Stimulated activated CD8-positive, alpha-beta memory T cell treated with anti-CD3 and anti-CD28 coated beads, Interleukin-7, amount 100 ng/mL, for 48 hours (primary cell): ENCODE results near the gene FKBP3.
"Not testable (repeated sequence)": the region's sequence is repeated elsewhere in the genome, so short reads cannot be mapped to it uniquely, and the experiment has no call there.

Experiments
- DNase-seq, 2 donors: peaks; one replicate each; pipeline ENCODE4 v3.0.0-alpha.2; 2020; ENCODE audit warnings: low read depth in 1 of 2; ENCODE audit errors: extremely low read depth in 1 of 2

The FKBP3 gene

DNA sequence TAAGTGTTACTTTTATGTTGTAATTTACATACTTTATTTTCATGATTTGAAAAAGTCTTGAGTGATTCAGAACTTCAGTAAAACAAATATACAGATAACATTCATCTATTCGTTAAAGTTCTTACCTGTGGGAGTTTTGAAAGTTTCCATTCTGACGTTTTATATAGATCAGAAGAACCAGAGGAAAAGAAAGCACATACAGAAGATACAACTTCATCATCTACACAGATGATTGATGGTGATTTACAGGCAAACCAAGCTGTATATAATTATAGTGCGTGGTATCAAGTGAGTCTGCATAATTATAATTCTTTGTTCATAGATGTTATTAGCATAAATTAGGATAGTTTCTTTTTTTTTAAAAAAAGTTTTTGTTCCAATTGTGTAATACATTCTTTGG lies 20.0 kb downstream of the FKBP3 start:
- no peak for DNase-seq

DNA sequence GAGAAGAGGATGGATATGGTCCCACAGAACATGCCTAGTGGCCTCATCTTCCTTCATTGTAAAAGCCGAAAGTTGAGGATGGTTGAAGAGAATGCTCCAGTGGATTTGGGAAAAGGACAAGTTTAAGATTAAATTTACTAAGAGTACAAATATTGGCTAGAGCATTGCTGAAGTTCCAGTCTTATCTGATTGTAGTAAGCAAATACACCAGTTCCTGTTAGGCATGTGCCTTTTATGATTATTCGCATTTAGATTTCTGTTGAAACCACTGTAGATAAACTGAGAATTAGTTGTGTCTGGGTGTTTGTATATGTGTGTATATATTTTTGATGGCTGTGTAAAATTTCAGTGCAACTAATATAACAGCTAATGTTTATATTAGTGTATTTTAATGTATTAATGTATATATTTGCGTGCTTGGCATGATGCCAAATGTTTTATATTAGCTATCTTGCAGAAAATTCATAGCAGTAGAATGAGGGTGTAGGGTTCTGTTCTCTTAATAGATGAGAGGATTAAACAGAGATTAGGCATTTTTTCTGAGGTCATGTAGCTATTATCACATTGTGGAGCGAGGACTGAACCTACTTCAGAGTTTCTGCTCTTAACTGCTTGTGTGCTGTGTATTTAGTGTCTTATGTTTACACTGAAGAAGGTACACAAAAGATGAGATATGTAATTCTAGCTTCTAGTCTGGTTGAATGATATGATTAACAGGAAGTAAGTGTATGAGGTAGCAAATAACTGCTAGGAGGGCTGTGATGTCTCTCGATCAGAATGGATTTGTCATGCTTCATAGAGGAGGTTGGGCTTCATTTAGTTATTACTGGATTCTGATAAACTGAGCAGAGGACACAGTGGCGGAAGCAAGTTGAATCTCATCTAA lies 21.1 kb downstream of the FKBP3 start:
- DNase-seq, result no peak

DNA sequence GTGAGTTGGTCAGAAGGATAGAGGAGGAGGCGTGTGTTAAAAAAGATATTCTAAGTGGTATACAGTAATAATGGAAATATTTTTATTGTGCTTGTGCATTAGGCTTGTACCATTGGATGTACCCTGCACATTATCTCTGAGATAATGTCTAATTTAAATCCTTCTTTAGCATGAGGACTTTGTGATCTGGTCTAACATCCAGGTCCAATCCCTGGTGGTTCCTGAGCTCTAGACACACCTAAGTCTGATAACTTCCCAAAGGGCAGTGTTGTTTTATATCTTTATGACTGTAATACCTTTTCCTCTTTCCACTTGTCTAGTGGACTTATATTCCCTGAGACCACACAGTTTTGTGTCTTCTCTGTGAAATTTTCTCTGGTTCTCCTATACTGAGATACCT lies 29.7 kb downstream of the FKBP3 start:
- DNase-seq, result no peak

DNA sequence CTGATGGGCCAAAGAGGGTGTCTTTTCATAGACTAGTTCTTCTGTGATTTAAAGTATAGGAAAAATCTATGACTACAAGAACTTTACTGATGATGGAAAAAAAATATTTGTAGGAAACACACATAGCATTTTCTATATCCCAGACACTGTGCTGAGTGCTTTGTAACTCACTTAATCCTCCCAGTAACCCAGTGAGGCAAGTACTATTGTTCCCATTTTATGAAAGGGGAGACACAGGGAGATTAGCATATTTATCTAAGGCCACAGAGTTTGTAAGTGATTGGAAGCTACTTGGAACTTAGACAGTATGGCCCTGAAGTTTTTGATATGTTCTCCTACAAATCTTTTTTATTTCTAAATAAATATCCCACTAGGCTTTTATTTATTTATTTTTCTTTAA lies 30.5 kb downstream of the FKBP3 start:
- DNase-seq, result no peak

DNA sequence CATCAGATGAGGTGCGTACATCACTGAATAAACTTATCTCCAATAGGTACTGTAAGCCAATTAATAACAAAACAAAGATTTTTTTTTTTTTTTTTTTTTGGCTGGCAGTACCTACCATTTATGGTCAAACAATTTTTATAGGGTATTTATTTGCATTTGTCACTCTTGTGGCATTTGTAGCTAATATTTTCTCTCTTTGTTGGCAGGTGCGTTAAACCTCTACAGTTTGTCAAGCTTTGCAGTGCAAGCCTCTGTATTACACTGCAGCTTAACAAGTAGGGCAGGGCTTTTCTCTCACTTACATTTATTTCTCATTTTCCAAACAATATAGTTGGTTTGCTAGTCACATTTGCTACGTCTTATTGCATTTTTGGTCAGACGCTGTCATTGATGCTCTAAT lies 38.1 kb downstream of the FKBP3 start:
- no peak for DNase-seq

DNA sequence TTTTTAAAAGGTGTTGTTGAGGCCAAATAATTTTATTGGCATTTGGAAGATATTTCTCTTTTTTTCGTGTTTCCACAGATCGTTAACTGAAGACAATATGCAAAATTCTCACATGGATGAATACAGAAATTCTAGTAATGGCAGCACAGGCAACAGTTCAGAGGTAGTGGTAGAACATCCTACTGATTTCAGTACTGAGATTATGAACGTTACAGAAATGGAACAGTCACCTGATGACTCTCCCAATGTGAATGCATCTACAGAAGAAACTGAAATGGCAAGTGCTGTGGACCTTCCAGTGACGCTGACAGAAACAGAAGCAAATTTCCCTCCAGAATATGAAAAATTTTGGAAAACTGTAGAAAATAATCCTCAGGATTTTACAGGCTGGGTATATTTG lies 39.1 kb downstream of the FKBP3 start:
- no peak for DNase-seq

DNA sequence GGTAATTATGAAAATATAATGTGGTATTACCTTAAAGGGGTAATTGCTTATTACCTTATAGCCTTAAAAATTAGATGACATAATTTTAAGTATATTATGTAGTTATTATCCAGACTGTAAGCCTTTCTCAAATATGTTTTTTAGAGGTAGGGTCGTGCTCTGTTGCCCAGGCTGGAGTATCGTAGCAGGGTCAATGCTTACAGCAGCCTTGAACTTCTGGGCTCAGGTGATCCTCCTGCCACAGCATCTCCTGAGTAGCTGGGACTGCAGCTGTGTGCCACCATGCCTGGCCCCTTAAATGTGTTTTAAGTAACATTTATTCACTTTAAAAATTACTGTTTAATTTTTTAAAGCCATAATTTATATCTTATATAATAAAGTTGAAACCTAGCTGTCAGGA lies 40.0 kb downstream of the FKBP3 start:
- DNase-seq, result no peak

DNA sequence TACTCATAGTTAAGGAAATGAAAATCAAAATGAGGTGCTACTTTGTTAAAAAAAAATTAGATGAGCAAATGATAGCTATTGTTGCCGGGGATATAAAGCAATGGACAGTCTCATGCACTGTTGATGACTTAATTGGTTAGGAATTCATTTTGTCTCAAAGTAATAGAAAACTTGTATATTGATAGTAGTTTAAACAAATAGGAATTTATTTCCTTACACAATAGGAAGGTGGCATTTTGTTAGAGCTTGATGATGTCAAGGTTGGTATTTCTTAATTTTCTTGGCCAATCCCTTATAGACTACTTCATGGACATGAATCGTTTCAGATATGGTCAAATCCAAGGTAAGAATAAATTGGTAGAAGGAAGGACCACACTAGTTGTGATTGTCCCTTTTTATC lies 42.6 kb downstream of the FKBP3 start:
- DNase-seq, result no peak

DNA sequence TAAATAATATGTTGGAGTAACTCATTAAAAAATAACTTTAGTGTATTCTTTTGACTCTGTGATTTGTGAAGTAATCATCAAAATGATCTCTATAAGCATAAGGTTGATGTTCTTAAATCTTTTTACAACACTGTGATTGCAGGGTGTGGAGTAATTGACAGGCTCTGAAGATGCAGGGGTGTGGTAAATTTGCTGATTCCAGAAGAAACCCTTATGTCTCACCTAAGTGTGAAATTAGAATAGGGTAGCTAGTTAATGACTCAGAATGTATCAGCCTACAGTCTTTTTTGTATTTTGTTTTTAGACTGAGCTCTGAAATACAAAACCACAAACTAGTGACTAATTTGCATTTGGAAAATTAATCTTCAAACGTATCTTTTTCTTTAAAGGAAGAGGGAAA lies 44.5 kb downstream of the FKBP3 start:
- DNase-seq, result no peak

DNA sequence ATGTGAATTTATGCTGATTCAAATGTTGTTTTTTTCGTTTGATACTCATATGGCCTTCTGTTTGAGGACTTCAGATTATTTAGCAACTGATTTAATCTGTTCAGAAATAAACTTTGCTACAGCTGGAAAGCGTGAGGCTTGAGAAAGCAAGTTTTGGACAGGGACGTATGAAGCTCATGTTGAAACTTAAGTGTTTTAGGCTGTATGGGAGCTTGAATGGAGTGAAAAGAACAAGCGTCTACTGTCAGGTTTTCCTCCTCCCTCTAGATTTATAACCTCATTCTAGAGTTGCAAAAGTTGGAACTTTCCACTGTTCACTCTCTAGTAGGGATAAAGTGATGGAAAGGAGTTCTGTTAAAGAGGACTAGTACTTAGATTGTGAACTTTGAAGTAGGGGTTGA lies 49.3 kb downstream of the FKBP3 start:
- DNase-seq, result no peak

DNA sequence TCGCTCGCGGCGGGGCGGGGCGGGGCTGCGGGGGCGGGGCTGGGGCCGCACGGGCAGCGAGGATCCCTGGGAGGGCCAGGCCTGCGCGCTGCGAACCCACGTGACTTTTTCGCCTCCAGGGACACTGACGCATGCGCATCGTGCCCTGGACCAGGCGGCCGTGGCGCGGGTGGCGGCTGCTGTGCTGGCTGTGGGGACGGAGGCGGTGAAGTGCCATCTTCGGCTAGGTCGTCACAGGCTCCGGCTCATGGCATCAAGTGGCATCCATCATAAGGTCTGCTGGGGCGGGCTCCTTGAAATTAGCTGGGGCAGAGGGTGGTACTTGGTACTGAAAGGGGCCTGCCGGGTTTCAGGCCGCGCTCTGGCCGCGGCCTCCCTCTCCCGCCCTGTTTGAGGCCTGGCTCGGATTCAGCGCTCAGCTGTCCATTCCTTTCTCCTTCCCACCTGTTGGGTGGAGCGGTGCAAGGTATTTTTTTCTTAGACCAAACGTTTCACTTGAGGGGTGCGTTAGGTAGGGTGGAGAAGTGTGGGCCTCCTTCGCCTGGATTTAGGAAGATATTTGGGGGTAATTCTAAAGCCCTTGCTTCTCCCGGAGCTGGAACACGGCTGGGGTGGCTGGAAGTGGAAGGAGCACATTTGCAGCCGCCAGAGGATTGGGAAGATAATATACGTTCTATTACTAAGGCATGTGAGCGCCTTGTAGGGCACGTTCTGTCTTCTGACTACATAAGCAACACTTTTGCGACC lies 50.1 kb downstream of the FKBP3 start, which contains the start of gene PRPF39:
TSS of gene PRPF39 (plus strand) at position 141 of the 747 bp plus-strand sequence. CDS start 11,124 bp downstream, outside the sequence.
- DNase-seq, result peak; percentile 91

DNA sequence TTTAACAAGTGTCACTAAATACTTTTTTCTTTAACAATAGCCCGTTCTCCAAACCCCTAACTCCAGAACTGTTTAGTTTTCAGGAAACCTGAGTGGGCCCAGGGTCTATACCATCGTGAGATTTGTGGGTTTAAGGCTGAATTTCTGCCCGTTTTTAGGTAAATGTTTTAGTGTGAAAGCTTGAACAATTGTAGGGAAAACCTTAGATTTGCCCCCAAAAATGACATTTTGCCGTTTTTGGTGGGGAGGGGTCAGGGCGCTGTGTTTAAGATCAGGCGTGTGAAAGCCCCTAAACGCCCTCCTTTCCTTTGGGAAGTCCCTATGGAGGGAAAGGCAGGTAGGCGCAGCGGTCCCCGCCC lies 50.7 kb downstream of the FKBP3 start:
- DNase-seq, result no peak

DNA sequence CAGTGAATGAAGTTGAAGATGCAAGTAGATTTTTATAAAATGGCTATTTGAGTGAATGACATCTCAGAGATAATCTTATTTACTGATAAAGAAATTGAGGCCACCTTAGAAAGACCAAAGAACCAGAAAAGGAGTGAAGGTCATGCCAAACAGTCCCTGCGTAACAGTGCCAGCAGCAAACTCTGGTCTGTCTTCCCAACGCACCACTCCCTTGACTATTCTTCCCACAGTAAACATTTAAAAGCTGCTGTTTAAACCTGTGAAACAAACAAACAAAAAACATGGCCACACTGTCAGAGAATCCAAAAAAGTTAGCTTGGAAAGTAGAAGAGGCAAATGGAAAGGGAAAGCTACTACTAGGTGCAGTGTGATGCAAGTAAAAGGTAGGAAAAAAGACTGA lies 51.9 kb downstream of the FKBP3 start:
- DNase-seq, result no peak

DNA sequence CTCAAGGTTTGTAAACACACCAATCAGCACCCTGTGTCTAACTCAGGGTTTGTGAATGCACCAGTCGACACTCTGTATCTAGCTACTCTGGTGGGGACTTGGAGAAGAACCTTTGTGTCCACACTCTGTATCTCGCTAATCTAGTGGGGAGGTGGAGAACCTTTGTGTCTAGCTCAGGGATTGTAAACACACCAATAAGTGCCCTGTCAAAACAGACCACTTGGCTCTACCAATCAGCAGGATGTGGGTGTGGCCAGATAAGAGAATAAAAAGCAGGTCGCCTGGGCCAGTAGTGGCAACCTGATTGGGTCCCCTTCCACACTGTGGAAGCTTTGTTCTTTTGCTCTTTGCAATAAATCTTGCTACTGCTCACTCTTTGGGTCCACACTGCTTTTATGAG lies 53.2 kb downstream of the FKBP3 start:
- DNase-seq, result not testable (repeated sequence)

DNA sequence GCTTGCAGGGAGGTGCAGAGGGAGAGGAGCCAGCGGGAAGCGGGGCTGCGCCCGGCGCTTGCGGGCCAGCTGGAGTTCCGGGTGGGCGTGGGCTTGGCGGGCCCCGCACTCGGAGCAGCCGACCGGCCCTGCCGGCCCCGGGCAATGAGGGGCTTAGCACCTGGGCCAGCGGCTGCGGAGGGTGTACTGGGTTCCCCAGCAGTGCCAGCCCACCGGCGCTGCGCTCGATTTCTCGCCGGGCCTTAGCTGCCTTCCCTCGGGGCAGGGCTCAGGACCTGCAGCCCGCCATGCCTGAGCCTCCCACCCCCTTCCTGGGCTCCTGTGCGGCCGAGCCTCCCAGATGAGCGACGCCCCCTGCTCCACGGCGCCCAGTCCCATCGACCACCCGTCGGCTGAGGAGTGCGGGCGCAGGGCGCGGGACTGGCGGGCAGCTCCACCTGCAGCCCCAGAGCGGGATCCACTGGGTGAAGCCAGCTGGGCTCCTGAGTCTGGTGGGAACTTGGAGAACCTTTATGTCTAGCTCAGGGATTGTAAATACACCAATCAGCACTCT lies 53.8 kb downstream of the FKBP3 start:
- not testable (repeated sequence) for DNase-seq

DNA sequence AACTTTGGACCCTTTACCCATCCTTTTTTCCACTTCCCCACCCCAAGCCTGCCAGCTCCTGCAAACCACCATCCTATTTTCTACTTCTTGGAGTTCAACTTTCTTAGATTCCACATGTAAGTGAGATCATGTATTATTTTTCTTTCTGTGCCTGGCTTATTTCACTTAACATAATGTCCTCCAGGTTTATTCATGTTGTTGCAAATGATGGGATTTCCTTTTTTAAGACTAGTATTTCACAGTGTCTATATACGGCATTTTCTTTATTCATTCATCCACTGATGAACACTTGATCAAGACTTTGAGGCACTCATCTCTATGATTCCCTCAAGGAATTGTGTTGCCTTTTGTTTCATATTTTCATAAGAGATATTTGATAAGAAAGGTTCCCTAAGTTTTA lies 56.0 kb downstream of the FKBP3 start:
- no peak for DNase-seq

DNA sequence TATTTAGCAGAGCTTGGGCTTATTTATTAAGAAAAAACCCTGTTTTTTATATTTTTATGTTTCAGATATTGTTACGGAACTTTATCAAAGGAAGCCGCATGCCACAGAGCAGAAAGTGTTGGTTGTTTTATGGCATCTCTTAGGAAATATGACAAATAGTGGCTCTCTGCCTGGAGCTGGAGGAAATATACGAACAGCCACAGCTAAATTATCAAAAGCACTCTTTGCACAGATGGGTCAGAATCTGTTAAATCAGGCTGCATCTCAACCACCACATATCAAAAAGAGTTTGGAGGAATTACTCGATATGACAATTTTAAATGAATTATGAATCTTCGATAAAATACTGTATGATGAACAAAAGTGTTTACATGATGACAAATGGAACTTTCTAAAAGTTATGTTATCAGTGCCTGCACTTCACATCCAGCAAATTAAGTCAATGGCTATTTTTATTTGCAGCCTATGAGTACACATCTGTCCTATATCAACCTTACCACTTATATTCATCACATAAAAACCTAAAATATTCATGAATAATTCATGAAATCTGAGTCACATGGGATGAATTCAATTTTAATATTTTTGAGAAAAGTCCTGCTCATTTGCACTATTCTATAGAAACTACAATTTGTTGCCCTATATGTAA lies 60.9 kb downstream of the FKBP3 start:
- no peak for DNase-seq

DNA sequence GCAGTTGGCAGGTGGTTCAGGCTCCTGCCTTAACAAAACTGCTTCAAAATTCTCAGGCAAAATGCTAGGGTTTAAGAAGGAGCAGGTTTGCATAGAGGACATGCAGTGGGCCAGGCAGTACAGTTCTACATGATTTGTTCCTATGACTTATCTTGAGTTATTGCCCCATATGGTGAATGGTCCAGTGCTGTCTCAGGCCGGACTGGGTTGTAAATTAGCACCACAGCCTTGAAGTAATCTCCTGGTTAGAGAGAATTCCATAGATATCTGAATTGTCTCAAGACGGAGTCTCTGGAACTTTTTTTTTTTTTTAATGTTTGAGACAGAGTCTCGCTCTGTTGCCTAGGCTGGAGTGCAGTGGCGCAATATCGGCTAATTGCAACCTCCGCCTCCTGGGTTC lies 62.2 kb downstream of the FKBP3 start:
- DNase-seq, result no peak

DNA sequence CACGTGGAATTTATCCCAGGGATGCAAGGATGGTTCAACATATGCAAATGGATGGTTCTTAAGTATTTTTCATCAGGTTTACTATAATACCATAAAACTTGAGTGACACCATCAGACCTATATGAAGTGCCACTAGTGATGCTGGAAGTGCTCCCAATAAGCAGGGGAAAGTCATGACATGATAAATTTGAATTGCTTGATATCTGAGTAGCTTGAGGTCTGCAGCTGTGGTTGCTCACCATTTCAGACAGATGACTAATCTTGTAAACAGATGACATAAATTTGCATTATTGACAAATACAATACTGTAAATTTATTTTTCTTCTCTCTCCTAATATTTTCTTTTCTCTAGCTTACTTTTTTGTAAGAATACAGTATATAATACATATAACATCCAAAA lies 64.1 kb downstream of the FKBP3 start:
- DNase-seq, result no peak

DNA sequence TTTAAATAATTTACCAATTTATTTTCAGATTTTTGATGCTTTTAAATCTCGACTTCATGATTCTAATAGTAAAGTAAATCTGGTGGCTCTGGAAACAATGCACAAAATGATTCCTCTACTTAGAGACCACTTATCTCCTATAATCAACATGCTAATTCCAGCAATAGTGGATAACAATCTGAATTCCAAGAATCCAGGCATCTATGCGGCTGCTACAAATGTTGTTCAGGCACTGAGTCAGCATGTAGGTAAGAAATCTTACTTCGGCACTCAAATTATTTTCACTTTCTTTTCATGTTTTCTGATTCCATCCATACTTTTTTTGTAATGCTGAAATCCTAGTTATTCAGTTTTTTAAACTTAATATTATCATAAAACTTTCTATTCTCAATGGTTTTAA lies 65.9 kb downstream of the FKBP3 start:
- no peak for DNase-seq

DNA sequence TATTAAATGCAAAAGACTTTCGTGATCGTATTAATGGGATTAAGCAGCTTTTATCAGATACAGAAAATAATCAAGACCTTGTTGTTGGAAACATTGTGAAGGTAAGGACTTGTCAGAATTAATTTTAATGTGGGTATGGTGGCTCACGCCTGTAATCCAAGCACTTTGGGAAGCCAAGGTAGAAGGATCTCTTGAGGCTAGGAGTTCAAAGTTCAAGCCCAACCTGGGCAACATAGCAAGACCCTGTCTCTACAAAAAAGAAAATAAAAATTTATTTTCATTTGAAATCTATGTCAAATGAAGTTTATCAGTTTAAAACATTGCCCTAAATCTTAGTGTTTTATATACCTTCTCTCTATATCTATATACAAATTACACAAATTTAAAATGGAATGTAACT lies 67.6 kb downstream of the FKBP3 start:
- no peak for DNase-seq
